GM18520 (cell line): Measurements from ENCODE around the gene TMEM53.
"Not testable (repeated sequence)": the region's sequence is repeated elsewhere in the genome, so short reads cannot be mapped to it uniquely, and the experiment has no call there.

Experiments
- ATAC-seq: cut with Tn5 transposase; IDR thresholded peaks from one replicate; pipeline ENCODE4 v1.9.1; 2021; ENCODE audit not compliant: unreplicated experiment

The TMEM53 gene

DNA sequence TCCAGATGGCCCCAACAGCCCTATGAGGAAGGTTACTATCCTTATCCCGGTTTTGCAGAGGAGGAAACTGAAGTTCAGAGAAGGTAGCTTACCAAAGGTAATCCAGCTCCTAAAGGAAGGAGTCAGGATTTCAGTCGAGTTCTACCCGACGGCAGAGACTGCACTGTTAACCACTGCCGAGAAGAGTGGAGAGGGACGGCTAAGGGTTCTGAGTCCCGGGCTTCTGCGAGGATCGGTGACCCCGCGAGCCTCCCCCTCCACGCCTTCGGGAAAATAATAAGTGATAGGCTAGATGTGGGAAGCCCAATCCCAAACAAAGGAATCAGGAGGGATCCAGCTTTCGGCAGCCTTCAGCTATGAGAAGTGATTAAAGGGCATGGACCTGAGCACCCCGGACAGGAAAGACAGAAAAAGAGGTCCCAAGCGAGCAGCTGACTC, 587 bp downstream of the TMEM53 start:
- ATAC-seq = no peak

DNA sequence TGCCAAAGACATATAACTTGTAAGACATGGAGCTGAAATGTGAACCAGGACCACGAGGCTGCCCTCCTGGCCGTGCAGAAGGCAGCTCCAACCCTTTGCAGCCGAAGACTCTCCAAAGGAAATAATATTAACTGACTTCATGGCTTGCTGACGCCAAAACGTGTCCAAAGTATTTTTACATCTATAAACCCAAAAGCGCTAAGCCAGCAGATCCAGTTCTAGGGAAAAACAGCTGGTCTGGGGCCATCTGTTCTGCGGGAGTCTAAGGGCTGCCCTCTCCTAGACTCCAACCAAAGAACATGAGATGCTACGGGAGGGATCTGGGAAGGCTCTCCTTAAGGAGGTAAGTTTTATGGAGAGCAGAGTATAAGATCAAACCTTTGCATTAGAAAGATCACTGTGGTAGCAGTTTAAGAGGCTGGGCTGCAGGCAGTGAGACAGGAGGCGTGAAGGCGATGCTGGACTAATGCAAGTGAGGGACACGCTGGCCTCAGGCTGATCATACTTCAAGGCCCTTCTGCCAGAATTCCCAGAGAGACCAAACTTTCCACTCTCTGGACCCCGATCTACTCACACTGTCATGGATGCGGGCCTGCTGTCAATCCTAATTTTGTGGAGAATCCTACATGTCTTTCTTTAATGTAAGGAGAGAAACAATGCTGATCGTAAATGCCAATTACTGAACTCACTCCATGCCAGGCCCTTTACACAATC, 1.2 kb downstream of the TMEM53 start:
- no peak for ATAC-seq

DNA sequence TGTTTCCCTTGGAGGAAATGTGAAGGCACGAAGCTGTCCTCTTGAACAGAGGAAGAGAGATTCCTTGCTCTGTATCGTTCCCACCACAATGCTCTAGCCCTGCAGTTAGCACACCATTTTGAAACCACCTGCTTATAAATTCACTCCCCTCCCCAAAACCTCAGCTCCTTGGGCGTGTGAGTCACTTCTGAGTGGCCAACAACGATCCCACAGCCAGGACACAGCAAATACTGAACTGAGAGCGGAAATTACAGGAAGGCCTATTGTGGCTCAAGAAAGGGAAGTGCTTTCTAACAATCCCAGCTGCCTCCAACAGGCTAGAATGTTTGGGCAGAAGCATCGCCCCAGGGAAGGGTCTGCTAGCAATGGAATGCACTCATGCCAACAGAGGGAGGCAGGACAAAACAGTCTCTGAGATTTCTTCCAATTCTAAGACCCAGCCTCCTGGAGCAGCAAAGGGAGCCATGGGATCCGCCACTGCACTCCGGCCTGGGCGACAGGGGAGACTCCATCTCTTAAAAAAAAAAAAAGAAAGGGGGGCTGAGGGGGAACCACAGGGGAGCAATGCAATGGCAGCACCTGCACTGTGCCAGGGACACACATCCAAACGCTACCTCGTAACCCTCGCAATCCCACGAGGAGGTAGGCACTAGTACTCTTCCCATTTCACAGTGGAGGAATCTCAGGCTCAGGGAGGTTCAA, 1.9 kb downstream of the TMEM53 start:
- ATAC-seq = no peak

DNA sequence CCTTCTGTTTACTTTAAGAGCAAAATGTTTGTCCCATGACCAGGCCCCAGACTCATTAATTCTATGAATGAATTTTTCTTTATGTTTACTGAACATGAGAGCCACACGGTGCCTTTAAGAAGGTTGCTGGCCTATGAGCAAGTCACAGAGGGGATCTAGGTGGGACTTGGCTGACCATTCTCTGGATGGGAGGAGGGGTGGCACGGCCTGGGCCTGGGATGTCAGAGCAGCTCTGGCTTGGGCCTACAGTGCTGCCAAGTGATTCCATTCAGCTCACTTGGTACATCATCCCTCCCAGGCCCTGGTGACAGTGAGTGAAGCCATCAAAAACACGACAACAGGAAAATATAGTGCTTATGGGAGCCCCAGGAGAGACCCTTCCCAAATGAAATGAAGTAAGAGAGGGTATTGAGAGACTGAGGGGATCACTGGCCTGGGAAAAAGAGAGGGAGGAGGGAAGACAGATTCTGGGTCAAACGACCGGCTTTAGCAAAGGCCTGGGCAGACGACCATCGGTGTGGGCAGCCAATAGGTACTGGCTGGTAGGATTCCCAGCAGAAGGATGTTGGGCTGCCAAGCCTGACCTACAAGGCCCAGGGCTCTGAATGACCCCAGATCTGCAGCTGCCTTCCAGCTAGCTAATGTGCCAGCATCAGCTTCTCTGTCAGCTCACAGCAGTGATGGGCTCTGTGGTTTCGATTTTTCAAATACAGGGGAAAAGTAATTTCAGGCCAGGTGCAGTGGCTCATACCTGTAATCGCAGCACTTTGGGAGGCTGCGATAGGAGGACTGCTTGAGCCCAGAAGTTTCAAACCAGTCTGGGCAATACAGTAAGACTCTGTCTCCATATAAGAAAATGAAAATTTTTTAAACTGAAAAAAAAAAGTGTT, 3.3 kb downstream of the TMEM53 start:
- ATAC-seq = no peak

DNA sequence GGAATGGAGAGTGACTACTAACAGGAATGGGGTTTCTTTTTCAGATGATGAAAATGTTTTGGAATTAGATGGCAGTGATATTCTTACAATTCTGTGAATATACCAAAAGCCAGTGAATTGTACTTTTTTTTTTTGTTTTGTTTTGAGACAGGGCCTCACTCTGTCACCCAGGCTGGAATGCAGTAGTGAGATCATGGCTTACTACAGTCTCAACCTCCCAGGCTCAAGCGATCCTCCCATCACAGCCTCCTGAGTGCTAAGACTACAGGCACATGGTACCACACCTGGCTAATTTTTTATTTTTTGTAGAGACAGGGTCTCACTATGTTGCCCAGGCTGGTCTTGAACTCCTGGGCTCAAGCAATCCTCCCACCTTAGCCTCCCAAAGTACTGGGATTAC, 7.6 kb downstream of the TMEM53 start:
- ATAC-seq = not testable (repeated sequence)

DNA sequence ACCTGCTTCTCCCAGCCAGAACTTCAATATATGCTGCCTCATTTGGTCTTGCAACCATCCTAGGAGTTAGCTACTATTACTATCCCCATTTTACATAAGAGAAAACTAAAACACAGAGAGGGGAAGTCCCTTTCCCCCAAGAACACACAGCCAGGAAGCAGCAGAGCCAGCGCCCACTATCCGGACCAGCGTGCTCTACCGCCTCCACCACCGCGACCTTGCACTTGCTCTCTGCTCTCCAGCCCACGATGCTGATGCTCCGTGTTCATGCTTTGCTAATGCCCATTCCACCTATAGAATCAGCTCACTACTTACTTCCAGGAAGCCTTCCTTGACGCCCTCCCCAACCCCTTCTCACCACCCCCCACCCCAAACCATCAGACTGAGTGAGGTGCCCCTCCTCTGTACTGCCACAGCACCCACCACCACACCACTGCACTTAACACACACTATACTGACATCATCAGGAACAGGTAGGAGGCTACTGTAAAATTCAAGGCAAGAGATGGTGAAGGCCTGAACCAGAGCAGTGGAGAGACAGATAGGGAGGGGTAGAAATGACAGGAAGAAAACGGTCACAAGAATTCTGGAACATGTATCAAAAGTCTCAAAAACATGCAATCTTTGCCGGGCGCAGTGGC, 9.4 kb downstream of the TMEM53 start:
- no peak for ATAC-seq

DNA sequence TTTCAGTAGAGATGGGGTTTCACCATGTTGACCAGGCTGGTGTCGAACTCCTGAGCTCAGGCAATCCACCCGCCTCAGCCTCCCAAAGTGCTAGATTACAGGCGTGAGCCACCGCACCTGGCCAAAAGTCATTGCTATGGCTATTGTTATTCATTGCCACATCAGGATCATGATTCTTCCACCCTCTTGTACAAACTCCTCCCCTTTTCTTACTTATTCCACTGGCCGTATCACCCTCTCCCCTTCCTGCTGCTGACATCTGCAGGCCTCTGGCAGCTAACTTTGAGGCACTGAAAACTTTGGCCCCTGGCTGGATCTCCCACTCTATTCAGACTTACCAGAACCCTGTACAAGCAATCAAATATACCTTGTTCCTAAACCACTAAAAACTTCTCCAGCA, 10.9 kb downstream of the TMEM53 start:
- ATAC-seq = no peak

DNA sequence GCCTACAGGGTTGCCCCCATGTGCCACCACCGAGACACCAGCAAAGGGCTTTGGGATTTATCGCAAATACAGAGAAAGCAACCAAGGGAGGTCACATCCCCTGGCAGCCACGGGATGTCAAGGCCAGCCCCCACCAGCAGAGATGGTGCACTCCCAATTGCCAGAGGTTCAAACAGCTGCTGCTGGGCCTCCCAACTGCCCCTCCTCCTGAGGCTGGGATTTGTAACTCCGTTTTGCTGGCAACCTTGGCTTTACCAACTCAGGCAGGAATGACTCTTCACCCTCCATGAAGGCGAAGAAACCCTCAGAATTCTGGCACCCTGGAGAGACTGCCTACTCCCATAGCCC, 11.6 kb downstream of the TMEM53 start:
- ATAC-seq = no peak

DNA sequence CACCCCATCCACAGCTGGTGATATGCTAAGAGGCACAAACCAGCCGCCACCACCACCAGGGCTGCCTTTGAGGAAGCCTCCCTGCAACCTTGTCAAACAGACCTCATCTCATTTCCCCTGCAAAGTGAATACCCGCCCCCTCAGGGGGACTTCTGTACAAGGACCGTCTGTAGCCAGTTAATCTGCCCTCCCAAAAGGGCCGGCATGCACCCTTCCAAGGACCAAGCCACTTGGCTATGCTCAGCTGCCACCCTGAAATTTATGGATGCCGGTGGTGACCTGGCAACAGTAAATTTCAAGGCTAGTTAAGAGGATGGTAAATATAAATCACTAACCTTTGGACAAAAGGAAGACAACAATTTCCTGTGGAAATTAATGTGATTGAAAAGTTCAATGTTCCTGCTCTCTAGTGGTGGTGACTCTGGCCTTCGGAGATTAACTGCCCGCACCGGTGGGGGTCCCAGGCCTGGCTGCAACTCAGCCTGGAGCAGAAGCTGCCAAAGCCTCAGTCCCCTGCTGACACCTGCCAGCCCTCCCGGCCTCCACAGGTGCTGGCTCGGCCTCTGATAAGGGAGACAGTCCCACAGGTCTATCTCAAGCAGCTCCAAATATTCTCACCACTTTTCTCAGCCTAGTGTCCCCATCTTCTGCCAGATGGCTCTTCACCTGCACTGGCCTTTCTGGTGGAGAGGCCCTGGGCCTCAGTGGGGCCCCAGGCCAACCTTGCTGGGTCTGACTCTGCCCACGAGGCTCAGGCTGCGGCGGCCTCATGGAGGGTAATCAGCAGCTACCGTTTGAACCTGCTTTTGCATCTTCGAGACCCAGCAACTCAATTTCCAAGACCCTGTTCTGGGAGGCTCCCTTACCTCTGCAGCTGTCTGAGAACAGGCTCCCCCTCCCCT, 12.2 kb downstream of the TMEM53 start:
- ATAC-seq = no peak

DNA sequence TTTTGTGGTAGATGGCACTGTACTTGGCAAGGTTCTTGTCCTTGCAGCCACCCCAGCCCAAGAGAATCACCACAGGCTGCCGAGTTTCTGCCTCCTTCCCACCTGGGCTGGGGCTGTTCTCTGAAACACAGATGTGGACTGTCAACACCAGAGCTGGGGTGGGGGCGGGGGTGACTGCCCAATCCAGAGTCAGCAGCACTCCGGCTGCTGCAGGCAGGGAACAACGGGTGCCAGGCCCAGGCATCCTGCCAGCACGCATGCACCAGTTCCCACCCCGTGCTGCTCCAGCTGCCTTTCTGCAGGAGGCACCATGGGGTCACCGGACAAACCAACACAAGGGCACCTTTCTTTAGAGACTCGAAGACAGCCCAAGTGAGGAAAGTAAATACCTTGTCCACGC, 14.1 kb downstream of the TMEM53 start:
- no peak for ATAC-seq

DNA sequence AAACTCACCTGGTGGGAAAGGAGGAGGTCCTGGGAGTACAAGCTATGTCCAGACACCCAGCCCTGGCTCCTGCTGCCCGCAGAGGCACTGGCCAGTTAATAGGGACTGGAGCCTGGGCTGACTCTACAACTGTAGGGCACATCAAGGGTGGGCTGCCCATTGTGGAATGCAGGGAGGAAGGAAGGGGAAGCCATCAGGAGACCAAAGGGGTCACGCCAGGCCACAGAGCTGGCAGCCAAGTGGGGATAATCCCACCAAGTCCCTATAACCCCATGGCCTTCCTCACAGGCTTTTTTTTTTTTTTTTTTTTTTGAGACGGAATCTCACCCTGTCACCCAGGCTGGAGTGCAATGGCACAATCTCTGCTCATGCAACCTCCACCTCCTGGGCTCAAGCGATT, 14.7 kb downstream of the TMEM53 start:
- no peak for ATAC-seq

DNA sequence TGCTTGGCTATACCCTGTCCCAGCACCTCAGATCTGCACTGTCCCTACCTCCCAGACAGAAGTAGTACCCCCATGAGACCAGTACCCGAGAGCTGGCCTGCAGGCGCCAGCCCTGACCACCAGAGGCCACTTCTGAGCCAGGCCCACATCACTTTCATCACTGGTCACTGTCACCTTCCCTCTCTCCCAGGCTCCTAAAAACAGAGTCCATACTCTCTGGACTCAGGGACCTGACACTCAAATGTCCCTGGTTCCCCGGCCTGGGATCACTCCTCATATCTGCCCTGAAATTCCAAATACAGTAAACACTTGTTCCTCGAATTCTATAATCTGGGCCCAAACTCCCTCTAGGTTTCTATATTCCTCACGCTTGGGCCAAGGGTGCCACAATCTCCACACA, 18.7 kb downstream of the TMEM53 start:
- no peak for ATAC-seq

DNA sequence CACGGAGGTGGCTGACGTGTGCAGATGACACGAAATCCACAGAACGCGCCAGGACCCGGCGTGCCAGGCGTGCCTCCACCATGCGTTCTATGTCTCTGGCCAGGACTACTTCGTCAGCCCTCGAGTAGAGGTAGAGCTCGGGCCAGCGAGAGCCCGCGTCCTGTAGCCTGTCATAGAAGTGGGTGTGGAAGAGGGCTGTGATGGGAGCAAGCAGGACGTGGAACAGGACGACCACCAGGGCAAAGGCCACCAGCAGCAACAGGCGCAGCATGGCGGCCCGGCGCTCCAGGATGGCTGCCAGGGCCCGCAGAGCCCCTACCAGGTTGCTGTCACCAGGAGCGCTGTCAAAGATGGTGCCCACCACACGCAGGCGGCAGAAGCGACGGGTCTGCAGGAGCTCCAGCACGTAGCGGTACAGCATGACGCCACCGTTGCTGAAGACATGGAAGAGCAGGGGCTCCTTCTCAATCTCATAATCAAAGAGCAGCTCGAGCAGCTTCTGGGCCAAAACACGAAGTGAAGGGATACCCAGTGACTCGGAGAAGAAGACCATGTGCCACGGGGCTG, 19.6 kb downstream of the TMEM53 start:
- ATAC-seq = no peak

DNA sequence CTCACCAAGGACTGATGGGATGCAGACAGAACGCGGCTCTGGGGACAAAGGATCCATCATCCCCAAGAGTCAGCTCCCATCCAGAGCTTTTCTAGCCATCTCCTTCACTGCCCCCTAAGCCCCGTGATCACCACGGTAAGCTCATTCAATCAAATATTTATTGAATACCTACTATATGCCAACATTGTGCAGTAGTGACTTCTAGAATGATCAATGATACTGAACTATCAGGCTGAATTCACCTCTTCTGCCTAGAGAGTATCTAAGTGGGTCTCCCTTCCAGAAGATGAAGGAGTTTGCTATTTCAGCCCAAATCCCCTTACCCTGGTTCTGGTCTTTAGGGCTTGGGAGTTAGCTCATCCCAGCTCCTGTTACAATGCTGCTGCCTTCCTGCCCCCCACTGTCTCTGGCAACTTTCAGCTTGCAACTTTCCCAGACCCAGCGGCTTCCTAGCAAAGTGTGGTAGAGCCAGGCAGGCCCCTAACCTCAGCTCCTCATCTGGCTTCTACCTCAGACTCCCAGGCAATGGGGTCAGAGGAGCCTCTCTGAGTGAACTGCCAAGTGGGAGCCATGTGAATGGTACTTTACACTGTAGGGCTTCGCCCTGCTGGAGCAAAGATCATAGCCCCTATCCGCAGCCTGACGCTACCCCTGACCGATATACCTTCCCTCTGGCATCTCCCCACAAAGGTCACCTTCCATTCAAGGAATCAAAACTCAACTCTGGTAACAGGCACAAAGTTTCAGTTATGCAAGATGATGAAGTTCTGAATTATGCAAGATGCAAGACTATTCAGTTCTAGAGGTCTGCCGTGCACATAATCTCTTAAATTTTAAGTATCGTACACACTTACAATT, 20.9 kb downstream of the TMEM53 start:
- ATAC-seq = no peak

DNA sequence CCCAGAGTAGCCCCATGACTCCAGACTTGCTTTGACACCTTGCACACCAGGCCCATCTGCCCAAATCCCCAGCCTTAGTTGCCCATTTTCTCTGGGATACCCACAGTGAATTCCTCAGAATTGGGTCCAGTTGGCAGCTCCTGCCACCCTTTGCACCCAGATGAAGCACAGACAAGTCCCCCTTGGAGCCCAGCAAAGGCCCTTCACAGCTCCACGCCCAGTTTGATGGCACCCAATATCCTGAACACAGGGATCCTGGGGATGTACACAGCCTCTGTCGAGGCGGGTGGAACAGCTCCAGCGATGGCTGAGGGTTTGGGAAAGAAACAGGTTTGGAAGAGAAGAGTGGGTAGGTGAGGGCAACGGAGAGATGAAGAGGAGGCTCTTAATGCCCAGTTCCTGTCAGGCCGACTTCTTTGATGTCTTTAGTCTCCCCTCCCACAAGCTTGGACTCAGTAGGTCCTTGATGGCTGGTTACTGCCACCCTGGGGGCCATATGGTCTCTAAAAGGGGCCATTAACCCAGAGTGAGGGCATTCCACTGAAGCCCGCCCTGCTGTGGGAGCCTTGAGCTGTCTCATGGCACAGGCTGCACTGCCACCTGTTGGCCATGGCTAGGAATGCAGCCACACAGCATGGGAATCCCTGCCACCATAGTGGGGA, 21.7 kb downstream of the TMEM53 start:
- no peak for ATAC-seq

DNA sequence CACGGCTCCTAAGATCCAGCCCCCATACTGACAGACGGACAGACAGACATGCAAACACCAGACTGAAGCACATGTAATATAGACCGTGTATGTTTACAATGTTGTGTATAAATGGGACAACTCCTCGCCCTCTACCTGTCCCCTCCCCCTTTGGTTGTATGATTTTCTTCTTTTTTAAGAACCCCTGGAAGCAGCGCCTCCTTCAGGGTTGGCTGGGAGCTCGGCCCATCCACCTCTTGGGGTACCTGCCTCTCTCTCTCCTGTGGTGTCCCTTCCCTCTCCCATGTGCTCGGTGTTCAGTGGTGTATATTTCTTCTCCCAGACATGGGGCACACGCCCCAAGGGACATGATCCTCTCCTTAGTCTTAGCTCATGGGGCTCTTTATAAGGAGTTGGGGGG, 23.2 kb downstream of the TMEM53 start:
- ATAC-seq = no peak

DNA sequence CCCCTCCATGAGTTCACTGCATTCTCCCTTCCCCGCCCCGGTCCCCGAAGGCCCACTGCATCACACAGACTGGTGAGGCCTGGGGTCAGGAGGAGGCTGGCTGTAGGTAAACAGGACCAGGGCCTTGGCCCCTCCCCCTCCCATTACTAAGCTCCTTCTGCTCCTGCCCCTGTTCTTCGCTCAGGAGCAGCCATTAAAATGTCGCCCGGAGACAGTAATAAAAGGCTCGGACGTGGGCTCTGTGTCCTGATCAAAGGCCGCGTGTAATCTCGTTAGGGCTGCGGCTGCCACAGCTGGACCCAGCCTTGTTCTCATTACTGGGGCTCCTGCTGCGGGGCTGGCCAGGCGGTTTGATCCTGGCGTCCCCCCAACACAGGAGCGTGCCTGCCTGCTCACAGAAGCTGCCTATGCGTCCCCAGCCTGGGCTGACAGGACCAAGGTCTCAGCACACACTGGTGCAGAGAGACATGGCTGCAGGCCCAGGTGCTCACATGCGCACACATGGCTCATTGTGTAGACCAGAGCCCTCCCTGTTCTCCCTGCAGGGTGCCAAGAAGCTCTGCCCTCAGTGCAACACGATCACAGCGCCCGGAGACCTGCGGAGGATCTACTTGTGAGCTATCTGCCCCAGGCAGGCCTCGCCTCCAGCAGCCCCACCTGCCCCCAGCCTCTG, 24.0 kb downstream of the TMEM53 start:
- ATAC-seq = no peak

DNA sequence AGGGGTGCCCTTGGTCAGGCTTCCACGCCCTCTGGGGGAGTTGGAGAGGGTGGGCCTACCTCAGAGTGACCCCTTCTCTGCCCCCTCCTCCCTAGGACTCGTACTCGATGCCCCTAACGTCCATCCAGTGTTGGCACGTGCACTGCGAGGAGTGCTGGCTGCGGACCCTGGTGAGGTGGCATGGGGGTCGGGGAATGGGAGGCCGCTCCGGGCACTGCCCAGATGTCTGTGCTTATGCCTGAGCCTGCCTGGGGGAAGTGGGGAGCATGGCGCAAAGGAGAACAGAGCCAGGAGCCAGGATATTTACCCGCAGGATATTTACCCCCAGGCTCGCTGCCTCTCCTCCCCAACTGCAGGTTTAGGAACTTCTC, 24.5 kb downstream of the TMEM53 start:
- no peak for ATAC-seq
